Stomach (tissue), 9 donors: Measurements from ENCODE around the gene RANBP1. TPM values are rescaled to one million over a fixed set of nuclear protein-coding genes. Genes with fewer than 3 reads are reported as not detected.

Source experiments
- DNase-seq, 2 donors: peaks; one replicate each; pipeline versions ENCODE4 v3.0.0 to v3.0.0-alpha.2; 2013 to 2019
- H3K27ac ChIP-seq, 5 donors: fragments of 200-600 bp in 4 of 5; sonication (generic) in 4 of 5; one replicate each; pipeline ENCODE4 v1.5.1; 2013 to 2019; ENCODE audit warnings: mild to moderate bottlenecking in 1 of 5, moderate library complexity in 1 of 5
- H3K27me3 ChIP-seq, 3 donors: fragments of 200-600 bp; sonication (generic); one replicate each; pipeline ENCODE4 v1.5.1; 2017 to 2019; ENCODE audit warnings: mixed run types in 1 of 3
- H3K36me3 ChIP-seq, 4 donors: fragments of 200-600 bp; sonication (generic); 1 replicate in 3 of 4; 2 replicates in 1 of 4; pipeline ENCODE4 v1.5.1; 2016 to 2019
- H3K4me1 ChIP-seq, 4 donors: fragments of 200-600 bp; sonication (generic); one replicate each; pipeline ENCODE4 v1.5.1; 2016 to 2019
- H3K4me3 ChIP-seq, 4 donors: fragments of 200-600 bp; sonication (generic) in 3 of 4; one replicate each; pipeline ENCODE4 v1.5.1; 2016 to 2019; ENCODE audit warnings: mild to moderate bottlenecking in 1 of 4
- H3K9me3 ChIP-seq, 4 donors: fragments of 200-600 bp; sonication (generic); one replicate each; pipeline ENCODE4 v1.5.1; 2016 to 2019
- CTCF ChIP-seq, 7 experiments: fragments of 450-650 bp in 4 of 7; fragments of 200-600 bp in 3 of 7; sonication (generic) in 3 of 7; IDR thresholded peaks; one replicate each; pipeline ENCODE4 v1.5.1; 2016 to 2019; ENCODE audit warnings: antibody characterized with exemption in 7 of 7, control low read depth in 2 of 7, mild to moderate bottlenecking in 1 of 7
- EP300 ChIP-seq: sonication (generic); formaldehyde crosslinking; IDR thresholded peaks from one replicate; pipeline ENCODE4 v1.6.1; 2017; ENCODE audit warnings: antibody characterized with exemption
- POLR2A ChIP-seq, 4 donors: fragments of 450-650 bp; IDR thresholded peaks; one replicate each; pipeline ENCODE4 v1.6.1; 2016; ENCODE audit warnings: antibody characterized with exemption in 4 of 4, control low read depth in 2 of 4, mild to moderate bottlenecking in 1 of 4, moderate library complexity in 1 of 4
- POLR2AphosphoS5 ChIP-seq, 3 donors: sonication (generic); formaldehyde crosslinking; IDR thresholded peaks; one replicate each; pipeline ENCODE4 v1.6.1; 2016; ENCODE audit warnings: antibody characterized with exemption in 3 of 3
- WGBS, 5 donors: extraction: QIAGEN DNeasy Blood & Tissue Kit in 3 of 5; methylation state at CpG; one replicate each; pipeline versions ENCODE4 v1.1.5 to v1.1.7; 2013 to 2018; 5-methylcytosine and 5-hydroxymethylcytosine counted together
- intact Hi-C: fragments of 100-400 bp; cut with DNase I; formaldehyde crosslinking; loops from one replicate; pipeline ENCODE4 v1.15.1; 2023; ENCODE audit warnings: low total_unique reads
- polyA plus RNA-seq, 3 donors: library from polyadenylated mRNA; stranded (reverse); fragments of 200-250 nt; gene quantifications; one replicate each; pipeline ENCODE4 v1.2.3, GENCODE V29; 2013
- total RNA-seq, 5 donors: library from RNA; depleted of rRNA; stranded (reverse); fragments of >200 nt; gene quantifications; one replicate each; pipeline versions ENCODE4 v1.1.0 to v1.2.3, GENCODE V29; 2014 to 2016
- donor health status: healthy with polysubstance abuse.
- donor health status: Bipolar disorder and iron deficiency.
- donor health status: healthy.

Gene RANBP1
- total and polyA plus RNA-seq, 8 donors = 23.9 to 200 (median 91.9) TPM

DNA sequence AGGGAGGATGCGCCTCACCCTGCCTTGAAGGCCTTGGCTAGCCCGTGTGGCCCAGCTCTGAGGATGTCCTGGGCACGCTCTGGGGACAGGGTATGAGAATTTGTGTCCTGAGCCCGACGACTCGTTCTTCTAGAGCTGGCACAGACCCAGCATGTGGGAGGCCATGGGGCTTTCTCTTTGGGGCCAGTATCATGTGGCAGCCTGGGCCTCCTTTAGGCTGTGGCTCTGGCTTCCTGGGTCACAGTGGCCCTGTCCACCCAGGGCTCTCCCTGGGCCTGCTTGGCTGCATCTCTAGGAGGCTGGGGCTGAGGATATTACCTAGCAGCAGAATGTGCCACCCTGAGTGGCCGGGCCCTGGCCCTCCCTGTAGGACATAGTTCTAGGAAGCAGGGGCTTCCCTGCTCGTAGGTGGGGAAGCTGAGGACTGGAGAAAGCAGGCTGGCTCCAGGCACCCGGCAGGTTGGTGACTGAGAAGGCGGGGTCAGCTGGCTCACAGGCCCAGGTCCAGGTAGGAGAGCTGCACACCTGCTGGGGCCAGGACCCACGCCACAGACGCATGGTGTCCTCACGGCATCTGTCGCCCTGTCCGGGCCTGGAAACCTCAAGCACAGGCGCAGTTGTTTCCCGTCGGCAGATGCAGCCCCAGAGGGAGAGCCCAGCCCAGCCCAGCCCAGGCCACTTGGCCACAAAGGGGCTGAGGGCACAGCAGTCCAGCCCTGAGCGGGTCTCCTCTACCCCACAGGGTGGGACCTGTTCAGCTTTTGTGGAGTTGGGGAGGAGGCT lies 28.2 kb downstream of the RANBP1 start:
- Histone ChIP-seq H3K36me3 (peaks cover 7 to 72% (median 60%) of the 10 kb centered on the region in 4 donors), H3K4me3 (no peak overlapping the region), H3K9me3 (no peaks in the 10 kb centered on the region), H3K4me1 (no peaks in the 10 kb centered on the region), H3K27me3 (no peaks in the 10 kb centered on the region), H3K27ac (no peak overlapping the region)
- intact Hi-C loops = no loop called here
- TF ChIP-seq EP300 (no peak), POLR2AphosphoS5 (IDR thresholded peaks at IDR 0.05) (no peak), POLR2A (IDR thresholded peaks at IDR 0.05) (no peak), CTCF (IDR thresholded peaks at IDR 0.05) (no peak)
- WGBS, 5 donors = 83 to 97% (median 84%) methylated on average over 6 to 19 of the region's 19 CpGs
- DNase-seq = no peak

GRCh38 chr22:20145206-20145831 lies 29.4 kb downstream of the RANBP1 start:
- DNase-seq = no peak
- intact Hi-C loops = no loop called here
- TF ChIP-seq EP300 (no peak), CTCF (IDR thresholded peaks at IDR 0.05) (no peak), POLR2A (IDR thresholded peaks at IDR 0.05) (no peak), POLR2AphosphoS5 (IDR thresholded peaks at IDR 0.05) (no peak)
- Histone ChIP-seq H3K27me3 (no peaks in the 10 kb centered on the region), H3K9me3 (no peaks in the 10 kb centered on the region), H3K36me3 (peaks cover 0 to 60% (median 49%) of the 10 kb centered on the region in 4 donors), H3K4me1 (no peaks in the 10 kb centered on the region), H3K4me3 (no peak overlapping the region), H3K27ac (no peak overlapping the region)
- WGBS, 5 donors = 86 to 94% (median 91%) methylated on average over 13 to 22 of the region's 22 CpGs

DNA sequence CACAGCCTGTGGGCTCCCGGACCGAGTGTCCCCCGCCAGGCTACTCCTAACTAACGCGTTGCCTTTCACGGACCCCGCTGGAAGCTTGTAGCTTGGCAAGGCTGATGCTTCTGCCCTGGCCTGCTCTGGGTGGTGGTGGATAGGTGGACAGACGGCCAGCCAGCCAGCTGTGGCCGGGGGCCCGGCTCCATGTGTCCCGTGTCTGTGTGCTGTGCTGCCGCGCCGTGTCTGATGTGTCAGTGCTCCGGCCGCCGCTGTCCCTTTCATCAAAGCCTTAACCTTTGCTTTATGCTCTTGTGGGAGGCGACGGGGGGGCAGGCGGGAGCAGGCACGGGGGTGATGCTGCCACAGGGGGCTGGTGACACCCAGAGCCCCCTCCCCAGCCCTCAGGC lies 29.9 kb downstream of the RANBP1 start:
- Histone ChIP-seq H3K27ac (no peak overlapping the region), H3K36me3 (peaks cover 0 to 55% (median 44%) of the 10 kb centered on the region in 4 donors), H3K4me3 (no peak overlapping the region), H3K4me1 (no peaks in the 10 kb centered on the region), H3K27me3 (no peaks in the 10 kb centered on the region), H3K9me3 (no peaks in the 10 kb centered on the region)
- DNase-seq = no peak
- intact Hi-C loops = no loop called here
- TF ChIP-seq POLR2AphosphoS5 (IDR thresholded peaks at IDR 0.05) (no peak), EP300 (no peak), CTCF (IDR thresholded peaks at IDR 0.05) (no peak), POLR2A (IDR thresholded peaks at IDR 0.05) (no peak)
- 86 to 93% (median 91%) methylated on average over 18 to 21 of the region's 21 CpGs for WGBS, 5 donors

- WGBS, 5 donors = 66 to 84% (median 68%) methylated on average over 1 to 22 of the region's 22 CpGs
- intact Hi-C loops = no loop called here
- Histone ChIP-seq H3K27ac (no peak overlapping the region), H3K36me3 (peaks cover 0 to 45% (median 34%) of the 10 kb centered on the region in 4 donors), H3K4me3 (no peak overlapping the region), H3K9me3 (no peaks in the 10 kb centered on the region), H3K4me1 (no peaks in the 10 kb centered on the region), H3K27me3 (no peaks in the 10 kb centered on the region)
- DNase-seq = no peak
- TF ChIP-seq CTCF (IDR thresholded peaks at IDR 0.05) (no peak), POLR2A (IDR thresholded peaks at IDR 0.05) (no peak), EP300 (no peak)
These were observed 30.9 kb downstream of the RANBP1 start for GRCh38 chr22:20146777-20147176.
